ENCODE data around the gene ILF3. TPM values are rescaled to one million over a fixed set of nuclear protein-coding genes. Genes with fewer than 3 reads are reported as not detected.

The ILF3 gene
- total RNA-seq (2013), result 53.4 TPM
- polyA plus RNA-seq (100 to 1,000 TPM in 1 of 3 donors, 10 to 100 TPM in 2; 34.4 to 189 (median 48.1) TPM), polyA minus RNA-seq (93.1 and 94.6 TPM in 2 replicates), total RNA-seq (114 to 323 (median 240) reads per million in 11 experiments)

GRCh38 chr19:10653732-10654609, at the start of gene ILF3:
TSS of gene ILF3 (plus strand) at chr19:10654346. CDS start at chr19:10670606, 16,260 bp downstream.
- Mint-ChIP-seq H3K4me1 (peaks cover 40% of the 10 kb centered on the region), H3K27me3 (ENCODE audit: low read depth in 3 of 3) (peaks cover 0 to 7% (median 1%) of the 10 kb centered on the region in 3 donors), H3K27ac (peak within 1 kb of the TSS; percentile 97 to 99 (median 98)), H3K9me3 (peaks cover 0 to 2% (median 0%) of the 10 kb centered on the region in 7 donors), H3K4me3 (peak within 1 kb of the TSS; percentile 90 to 93), H3K36me3 (peaks cover 7 to 10% of the 10 kb centered on the region in 2 donors)
- peaks cover 55% of the 10 kb centered on the region for H3K79me2 ChIP-seq (ENCODE audit: insufficient read depth, low read length)
- H2AFZ ChIP-seq (ENCODE audit: insufficient read depth, low read depth, low read length, poor library complexity, severe bottlenecking), result peak within 1 kb of the TSS; percentile 61
- peak within 1 kb of the TSS; percentile 93 for H3K9ac ChIP-seq (ENCODE audit: insufficient read depth, low read length, poor library complexity, severe bottlenecking)
- peak within 1 kb of the TSS; percentile 99 for H3K4me2 ChIP-seq (replicated peaks; ENCODE audit: extremely low read depth, low read length, poor library complexity, severe bottlenecking)
- no peaks in the 10 kb centered on the region for H3K9me3 ChIP-seq (replicated peaks in 1 of 2; ENCODE audit: control insufficient read depth in 1 of 2, insufficient read depth in 1 of 2, low read length in 2 of 2)
- peaks cover 30 to 38% of the 10 kb centered on the region in 2 donors for H3K4me1 ChIP-seq (ENCODE audit: control insufficient read depth in 1 of 2, insufficient read depth in 2 of 2, low read length in 2 of 2)
- TF ChIP-seq, protein P1, sequence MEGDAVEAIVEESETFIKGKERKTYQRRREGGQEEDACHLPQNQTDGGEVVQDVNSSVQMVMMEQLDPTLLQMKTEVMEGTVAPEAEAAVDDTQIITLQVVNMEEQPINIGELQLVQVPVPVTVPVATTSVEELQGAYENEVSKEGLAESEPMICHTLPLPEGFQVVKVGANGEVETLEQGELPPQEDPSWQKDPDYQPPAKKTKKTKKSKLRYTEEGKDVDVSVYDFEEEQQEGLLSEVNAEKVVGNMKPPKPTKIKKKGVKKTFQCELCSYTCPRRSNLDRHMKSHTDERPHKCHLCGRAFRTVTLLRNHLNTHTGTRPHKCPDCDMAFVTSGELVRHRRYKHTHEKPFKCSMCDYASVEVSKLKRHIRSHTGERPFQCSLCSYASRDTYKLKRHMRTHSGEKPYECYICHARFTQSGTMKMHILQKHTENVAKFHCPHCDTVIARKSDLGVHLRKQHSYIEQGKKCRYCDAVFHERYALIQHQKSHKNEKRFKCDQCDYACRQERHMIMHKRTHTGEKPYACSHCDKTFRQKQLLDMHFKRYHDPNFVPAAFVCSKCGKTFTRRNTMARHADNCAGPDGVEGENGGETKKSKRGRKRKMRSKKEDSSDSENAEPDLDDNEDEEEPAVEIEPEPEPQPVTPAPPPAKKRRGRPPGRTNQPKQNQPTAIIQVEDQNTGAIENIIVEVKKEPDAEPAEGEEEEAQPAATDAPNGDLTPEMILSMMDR (IDR thresholded peaks at IDR 0.05), result no peak
- WGBS (ENCODE audit: insufficient coverage), result under 1% methylated on average over 65 of the region's 91 CpGs
- H3K4me3 ChIP-seq (replicated peaks in 1 of 3; ENCODE audit: low read depth in 2 of 3, low read length in 3 of 3), result peak within 1 kb of the TSS; percentile 74 to 93 (median 90)
- H3K27ac ChIP-seq (ENCODE audit: low read depth in 1 of 2, low read length in 2 of 2), result peak within 1 kb of the TSS; percentile 95 to 96
- peak; percentile 100 for DNase-seq
- H3K36me3 ChIP-seq (replicated peaks in 1 of 2; ENCODE audit: control insufficient read depth in 1 of 2, insufficient read depth in 2 of 2, low read length in 2 of 2), result peaks cover 0 to 6% of the 10 kb centered on the region in 2 donors
- intact Hi-C loops (cut with micrococcal nuclease), result loop anchor here in 1 of 2 donors (5.0 kb wide), 1 partner anchor 87 kb away; the partner anchor contains the start of genes CDKN2D and KRI1
- peaks cover 43% of the 10 kb centered on the region for H4K20me1 ChIP-seq (ENCODE audit: insufficient read depth, low read length)
- H3K27me3 ChIP-seq (ENCODE audit: control insufficient read depth in 2 of 2, insufficient read depth in 2 of 2, low read length in 2 of 2), result no peaks in the 10 kb centered on the region

GRCh38 chr19:10604460-10604980, 49.6 kb upstream of the ILF3 start:
- Histone ChIP-seq H3K79me2 (ENCODE audit: insufficient read depth, low read length) (peaks cover 13% of the 10 kb centered on the region), H3K36me3 (replicated peaks in 1 of 2; ENCODE audit: control insufficient read depth in 1 of 2, insufficient read depth in 2 of 2, low read length in 2 of 2) (no peaks in the 10 kb centered on the region), H3K27ac (ENCODE audit: low read depth in 1 of 2, low read length in 2 of 2) (peak overlapping the region; percentile 75 to 79), H3K27me3 (ENCODE audit: control insufficient read depth in 2 of 2, insufficient read depth in 2 of 2, low read length in 2 of 2) (no peaks in the 10 kb centered on the region), H3K4me1 (ENCODE audit: control insufficient read depth in 1 of 2, insufficient read depth in 2 of 2, low read length in 2 of 2) (peaks cover 29 to 33% of the 10 kb centered on the region in 2 donors), H4K20me1 (ENCODE audit: insufficient read depth, low read length) (peaks cover 31% of the 10 kb centered on the region), H3K9ac (ENCODE audit: insufficient read depth, low read length, poor library complexity, severe bottlenecking) (peak overlapping the region; percentile 42), H3K4me2 (replicated peaks; ENCODE audit: extremely low read depth, low read length, poor library complexity, severe bottlenecking) (peak overlapping the region; percentile 97), H3K9me3 (replicated peaks in 1 of 2; ENCODE audit: control insufficient read depth in 1 of 2, insufficient read depth in 1 of 2, low read length in 2 of 2) (no peaks in the 10 kb centered on the region), H3K4me3 (replicated peaks in 1 of 3; ENCODE audit: low read depth in 2 of 3, low read length in 3 of 3) (peak overlapping the region; percentile 22 to 92 (median 92)), H2AFZ (ENCODE audit: insufficient read depth, low read depth, low read length, poor library complexity, severe bottlenecking) (peak overlapping the region; percentile 41)
- WGBS (ENCODE audit: insufficient coverage), result 17% methylated on average over 5 of the region's 9 CpGs
- TF ChIP-seq, protein P1 (IDR thresholded peaks at IDR 0.05), result no peak
- DNase-seq, result peak in 2 of 3 donors; percentile 21 to 39
- Mint-ChIP-seq H3K36me3 (no peaks in the 10 kb centered on the region), H3K27me3 (ENCODE audit: low read depth in 3 of 3) (peaks cover 0 to 9% (median 3%) of the 10 kb centered on the region in 3 donors), H3K9me3 (peaks cover 0 to 3% (median 0%) of the 10 kb centered on the region in 7 donors), H3K4me1 (peaks cover 25% of the 10 kb centered on the region), H3K27ac (peak overlapping the region; percentile 87 to 95 (median 92)), H3K4me3 (peak overlapping the region; percentile 89 to 92)
- intact Hi-C loops (cut with micrococcal nuclease), result loop anchor here in 1 of 2 donors (5.0 kb wide), 1 partner anchor 33 kb away; no protein-coding TSS in a partner anchor
